ENCODE data around the gene CNOT2. TPM values are rescaled to one million over a fixed set of nuclear protein-coding genes. Genes with fewer than 3 reads are reported as not detected.

Gene CNOT2, protein sequence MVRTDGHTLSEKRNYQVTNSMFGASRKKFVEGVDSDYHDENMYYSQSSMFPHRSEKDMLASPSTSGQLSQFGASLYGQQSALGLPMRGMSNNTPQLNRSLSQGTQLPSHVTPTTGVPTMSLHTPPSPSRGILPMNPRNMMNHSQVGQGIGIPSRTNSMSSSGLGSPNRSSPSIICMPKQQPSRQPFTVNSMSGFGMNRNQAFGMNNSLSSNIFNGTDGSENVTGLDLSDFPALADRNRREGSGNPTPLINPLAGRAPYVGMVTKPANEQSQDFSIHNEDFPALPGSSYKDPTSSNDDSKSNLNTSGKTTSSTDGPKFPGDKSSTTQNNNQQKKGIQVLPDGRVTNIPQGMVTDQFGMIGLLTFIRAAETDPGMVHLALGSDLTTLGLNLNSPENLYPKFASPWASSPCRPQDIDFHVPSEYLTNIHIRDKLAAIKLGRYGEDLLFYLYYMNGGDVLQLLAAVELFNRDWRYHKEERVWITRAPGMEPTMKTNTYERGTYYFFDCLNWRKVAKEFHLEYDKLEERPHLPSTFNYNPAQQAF
- polyA plus RNA-seq (ENCODE audit: insufficient read length in 4 of 4), result 100 to 1,000 TPM; 108 to 138 (median 133) TPM

DNA sequence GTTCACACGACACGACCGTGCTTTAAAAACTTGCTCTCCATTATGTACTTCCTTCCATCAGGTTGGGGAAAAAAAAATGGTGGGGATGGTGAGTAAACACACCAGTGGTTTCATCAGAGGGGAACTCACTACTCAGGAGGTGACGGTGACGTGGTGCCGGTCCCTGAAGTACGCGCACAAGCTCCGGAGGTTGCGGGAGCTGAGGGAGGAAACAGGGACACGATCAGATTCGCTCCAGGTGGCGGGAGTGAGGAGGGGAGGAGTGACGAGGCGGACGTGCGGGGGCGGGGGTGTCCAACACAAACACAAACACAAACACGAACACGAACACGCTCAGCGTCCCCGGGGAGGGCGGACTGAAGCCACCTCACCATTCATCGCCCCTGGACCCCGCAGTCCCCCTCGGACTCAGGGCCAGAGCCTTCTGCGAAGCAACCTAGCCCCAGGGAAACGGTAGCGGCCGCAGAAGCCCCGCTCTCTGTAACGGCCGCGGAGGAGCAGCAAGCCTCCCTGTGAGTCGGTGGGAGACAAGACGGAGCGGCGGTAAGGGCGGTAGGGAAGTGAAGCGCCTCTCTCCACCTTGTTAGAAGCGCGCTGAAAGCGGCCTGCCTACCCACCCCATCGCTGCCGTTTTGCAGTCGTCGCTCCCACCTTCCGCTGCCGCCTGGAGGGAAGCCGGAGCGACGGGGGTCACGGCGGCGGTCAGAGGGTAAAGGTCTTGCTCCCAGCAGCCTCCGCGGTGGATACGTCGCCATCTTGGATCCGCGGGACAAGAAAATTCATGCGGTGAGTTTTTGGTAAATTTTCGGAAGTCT is at the start of gene CNOT2:
Gene CNOT2 (plus strand): TSS at position 739 of the 815 bp plus-strand sequence. CDS start 34,794 bp downstream, outside the sequence.
- peak; percentile 85 to 91 (median 88) for DNase-seq (ENCODE audit: low read depth in 4 of 4, low spot score in 3 of 4)

DNA sequence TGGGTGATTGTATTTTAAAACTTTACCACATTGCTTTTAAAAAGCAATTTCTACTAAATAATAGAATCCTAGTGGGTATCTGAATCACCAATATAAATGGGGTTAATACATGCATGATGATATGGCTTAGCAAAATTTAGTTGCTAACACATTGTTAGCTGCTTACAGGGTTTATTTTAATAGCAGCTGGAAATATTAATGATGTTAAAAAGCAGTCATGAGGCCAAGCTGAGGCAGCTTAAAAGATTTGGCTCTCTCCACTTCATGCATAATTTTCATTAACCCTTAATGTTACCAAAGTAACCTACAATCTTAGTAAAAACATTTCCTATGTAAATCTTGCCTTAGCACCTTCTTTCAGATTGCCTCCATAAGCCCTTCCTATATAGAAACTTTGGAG is 49.2 kb upstream of the CNOT2 start:
- no peak for DNase-seq (ENCODE audit: low read depth in 4 of 4, low spot score in 3 of 4)

DNA sequence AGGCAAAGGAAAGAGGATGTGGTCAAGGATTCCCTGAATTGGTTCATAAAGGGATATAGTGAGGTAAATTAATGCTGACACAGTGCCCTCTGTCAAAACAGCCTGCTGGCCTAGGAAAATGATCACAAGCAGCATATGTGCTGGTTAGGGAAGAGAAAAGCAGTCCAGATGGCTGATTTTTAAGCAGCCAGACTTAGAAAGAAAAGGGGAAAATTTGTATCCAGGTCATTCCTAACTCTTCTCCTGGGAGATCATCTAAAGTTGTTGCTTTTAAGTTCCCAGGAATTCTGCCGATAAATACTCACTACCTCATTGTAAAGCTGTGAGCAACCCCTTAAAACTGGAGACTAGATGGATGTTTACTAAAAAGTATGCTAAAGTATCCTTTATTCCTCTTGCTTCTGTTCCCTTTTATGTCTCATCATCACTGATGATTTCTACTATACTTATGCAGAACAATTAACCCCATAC is 46.4 kb upstream of the CNOT2 start:
- DNase-seq (ENCODE audit: low read depth in 4 of 4, low spot score in 3 of 4), result no peak

DNA sequence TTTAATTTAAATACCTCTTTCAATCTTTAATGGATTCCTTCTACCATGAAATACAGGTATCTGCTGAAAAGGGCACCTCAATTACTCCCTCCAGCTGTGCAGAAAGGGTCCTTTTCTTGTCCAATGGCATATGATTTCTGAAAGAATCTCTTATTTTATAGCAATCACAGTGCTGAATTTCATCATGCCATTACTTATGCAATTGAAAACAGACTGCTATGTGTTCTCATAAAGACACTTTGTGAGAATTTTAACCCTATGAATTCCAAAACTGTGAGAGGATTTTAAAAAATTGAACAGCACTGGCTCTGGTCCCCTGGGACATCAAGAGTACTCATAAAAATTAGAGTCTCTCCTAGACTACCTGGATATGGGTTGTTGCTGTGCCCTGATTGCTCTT is 45.9 kb upstream of the CNOT2 start:
- DNase-seq (ENCODE audit: low read depth in 4 of 4, low spot score in 3 of 4), result no peak

DNA sequence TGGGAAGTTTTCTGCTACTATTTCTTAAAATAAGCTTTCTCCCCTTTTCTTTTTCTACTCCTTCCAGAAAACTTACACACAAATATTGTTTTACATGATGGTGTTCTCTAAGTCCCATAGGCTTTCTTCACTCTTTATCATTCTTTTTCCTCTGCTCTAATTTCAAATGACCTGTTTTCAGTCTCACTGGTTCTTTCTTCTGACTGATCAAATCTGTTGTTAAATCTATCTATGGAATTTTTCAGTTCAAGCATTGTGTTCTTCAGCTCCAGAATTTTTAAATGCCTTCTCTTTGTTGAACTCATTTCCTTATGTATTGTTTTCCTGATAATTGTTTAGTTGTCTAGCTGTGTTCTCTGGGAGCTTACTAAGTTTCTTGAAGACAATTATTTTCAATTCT is 29.5 kb upstream of the CNOT2 start:
- DNase-seq (ENCODE audit: low read depth in 4 of 4, low spot score in 3 of 4), result no peak

DNA sequence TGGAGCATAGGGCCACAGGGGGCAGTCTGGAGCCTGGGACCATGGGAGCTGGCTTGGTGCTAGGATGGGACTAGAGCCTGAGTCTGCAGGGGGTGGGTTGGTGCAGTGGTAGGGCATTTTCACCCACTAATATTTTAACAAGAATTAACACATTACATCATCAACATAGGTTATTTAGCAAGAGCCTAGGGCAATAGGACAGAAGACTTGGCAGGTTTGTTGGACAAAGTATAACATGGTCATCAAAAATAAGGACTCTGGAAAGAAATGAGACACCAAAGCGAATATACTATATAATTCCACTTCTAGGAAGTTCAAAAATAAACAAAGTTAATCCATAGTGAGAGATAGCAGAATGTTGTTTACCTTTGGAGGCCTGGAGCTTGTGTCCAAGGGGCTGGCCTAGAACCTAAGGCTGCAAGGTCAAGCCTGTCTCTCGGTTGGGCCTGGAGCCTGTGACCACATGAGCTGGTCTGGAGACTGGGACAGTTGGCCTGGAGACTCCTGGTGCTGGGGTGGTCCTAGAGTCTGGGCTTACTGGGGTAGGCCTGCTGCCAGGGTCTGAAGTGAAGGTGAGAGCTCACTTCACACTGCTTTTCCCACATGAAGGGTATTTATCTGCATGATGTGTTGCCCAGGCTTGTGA is 28.1 kb upstream of the CNOT2 start:
- DNase-seq (ENCODE audit: low read depth in 4 of 4, low spot score in 3 of 4), result no peak

DNA sequence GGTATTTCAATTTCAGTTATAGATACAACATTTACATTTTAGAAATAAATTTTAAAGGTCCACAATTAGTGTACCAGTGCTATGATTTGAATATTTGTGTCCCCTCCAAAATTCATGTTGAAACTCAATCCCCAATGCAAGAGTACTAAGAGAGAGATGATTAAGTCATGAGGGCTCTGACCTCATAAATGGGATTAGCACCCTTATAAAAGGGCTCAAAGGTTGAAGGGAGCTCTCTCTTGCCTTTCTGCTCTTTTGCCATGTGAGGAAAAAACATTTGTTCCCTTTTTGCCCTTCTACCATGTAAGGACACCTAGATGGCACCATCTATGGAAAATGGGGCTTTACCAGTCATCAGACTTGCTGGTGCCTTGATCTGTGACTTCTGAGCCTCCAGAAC is 25.8 kb upstream of the CNOT2 start:
- DNase-seq (ENCODE audit: low read depth in 4 of 4, low spot score in 3 of 4), result no peak

DNA sequence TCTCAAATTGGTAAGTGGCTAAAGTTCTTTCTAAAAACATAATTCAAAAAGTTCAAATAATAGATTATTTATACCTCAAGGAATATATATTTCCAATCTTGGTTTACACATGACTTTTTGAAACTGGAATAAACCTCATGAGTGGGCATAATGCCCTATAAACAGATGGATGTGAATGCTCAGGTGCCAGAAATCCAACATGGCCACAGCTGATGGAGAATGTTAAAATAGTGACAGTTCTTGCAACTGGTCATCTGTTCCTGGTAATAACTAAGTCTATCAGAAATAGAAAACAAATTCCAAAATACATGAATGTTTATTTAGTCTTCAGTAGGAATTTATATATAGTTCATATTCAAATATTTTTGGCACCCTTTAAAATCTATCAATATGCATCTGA is 21.6 kb upstream of the CNOT2 start:
- no peak for DNase-seq (ENCODE audit: low read depth in 4 of 4, low spot score in 3 of 4)

DNA sequence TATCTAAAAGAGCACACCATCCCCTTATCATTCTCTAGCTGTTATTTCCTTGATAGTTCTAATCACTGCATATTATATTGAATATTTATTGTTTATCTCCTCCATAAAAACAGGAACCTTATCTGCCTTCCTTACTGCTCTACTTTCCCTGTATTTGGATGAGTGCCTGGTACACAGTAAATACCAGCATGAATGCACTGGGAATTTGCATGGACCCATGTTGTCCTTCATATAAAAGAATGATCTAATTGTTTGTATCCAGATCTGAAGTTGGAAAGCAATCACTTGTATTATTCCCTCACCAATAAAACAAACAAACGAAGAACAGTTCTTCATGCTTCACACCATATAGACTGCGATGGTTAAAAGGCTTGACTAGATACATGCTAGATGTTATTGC is 15.3 kb upstream of the CNOT2 start:
- DNase-seq (ENCODE audit: low read depth in 4 of 4, low spot score in 3 of 4), result no peak

DNA sequence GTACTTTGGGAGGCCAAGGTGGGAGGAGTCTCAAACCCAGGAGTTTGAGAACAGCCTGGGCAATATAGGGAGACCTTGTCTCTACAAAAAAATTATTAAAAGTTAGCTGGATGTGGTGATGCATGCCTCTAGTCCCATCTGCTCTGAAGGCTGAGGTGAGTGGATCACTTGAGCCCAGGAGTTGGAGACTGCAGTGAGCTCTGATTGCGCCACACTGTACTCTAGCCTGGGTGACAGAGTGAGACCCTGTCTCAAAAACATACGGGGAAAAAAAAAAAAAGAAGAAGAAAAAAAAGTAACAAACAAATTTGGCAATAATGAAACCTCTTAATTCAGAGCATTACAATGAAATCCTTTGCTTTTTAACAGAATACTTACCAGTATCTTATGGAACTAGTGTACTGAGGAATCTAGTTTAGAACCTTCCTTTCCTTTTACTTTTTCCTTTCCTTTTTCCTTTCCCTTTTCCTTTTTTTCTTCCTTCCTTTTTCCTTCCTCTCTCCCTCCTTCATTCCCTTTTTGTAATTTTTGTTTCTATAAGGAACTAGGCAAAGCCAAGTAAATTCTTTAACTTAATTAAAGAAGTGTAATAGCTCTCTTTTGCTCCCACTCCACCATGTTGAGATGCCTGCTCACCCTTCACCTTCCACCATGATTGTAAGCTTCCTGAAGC is 12.2 kb upstream of the CNOT2 start:
- no peak for DNase-seq (ENCODE audit: low read depth in 4 of 4, low spot score in 3 of 4)

DNA sequence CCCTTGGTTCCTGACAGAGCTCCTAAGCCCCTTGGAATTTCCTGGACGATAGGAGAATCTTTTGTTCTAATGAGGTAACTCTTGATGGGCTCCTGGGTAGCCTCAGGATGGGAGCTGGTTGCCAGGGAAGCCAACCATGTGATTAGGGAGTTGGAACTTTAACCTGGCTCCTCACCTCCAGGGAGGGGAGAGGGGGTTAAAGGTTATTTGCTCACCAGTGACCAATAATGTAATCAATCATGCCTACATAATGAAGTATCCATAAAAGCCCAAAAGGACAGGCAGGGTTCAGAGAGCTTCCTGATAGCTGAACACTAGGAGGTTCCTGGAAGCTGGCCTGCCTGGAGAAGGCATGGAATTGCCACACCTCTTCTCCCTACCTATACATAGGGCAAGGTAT is 6.2 kb upstream of the CNOT2 start:
- DNase-seq (ENCODE audit: low read depth in 4 of 4, low spot score in 3 of 4), result no peak

DNA sequence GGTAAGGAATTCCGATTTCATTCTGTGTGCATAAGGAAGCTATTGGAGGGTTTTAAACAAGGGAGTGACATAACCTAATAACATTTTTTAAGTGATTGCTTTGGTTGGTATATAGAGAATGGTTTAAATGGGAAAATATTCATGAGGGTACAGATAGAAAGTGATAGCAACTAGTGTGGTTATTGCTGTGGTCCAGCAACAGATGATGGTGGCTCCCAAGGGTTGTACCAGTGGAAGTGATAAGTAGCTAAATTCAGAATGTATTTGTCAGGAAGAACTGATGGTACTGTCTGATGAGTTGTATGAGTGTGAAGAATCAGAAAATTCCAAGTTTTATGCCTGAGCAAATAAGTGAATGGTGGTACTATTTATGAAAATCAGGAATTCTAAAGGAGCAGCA is 2.6 kb upstream of the CNOT2 start:
- no peak for DNase-seq (ENCODE audit: low read depth in 4 of 4, low spot score in 3 of 4)

DNA sequence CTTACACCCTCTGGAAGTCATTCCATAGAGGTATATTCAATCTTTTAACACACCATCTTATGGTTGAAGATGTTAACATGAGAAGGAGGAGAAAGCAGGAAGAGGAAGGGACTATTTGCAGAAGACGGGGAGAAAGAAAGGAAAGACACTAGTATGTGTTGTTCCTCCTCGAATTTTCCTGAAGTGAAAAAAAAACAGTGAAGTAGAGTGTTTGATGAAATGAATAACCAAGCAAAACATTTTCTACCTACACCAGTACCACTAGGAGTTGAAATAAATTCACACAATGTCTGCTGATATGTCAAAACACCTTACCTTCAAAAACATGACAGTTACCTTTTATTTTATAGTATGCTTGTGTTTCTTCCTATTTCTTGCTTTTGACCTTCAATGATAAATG is 1.4 kb upstream of the CNOT2 start:
- no peak for DNase-seq (ENCODE audit: low read depth in 4 of 4, low spot score in 3 of 4)

DNA sequence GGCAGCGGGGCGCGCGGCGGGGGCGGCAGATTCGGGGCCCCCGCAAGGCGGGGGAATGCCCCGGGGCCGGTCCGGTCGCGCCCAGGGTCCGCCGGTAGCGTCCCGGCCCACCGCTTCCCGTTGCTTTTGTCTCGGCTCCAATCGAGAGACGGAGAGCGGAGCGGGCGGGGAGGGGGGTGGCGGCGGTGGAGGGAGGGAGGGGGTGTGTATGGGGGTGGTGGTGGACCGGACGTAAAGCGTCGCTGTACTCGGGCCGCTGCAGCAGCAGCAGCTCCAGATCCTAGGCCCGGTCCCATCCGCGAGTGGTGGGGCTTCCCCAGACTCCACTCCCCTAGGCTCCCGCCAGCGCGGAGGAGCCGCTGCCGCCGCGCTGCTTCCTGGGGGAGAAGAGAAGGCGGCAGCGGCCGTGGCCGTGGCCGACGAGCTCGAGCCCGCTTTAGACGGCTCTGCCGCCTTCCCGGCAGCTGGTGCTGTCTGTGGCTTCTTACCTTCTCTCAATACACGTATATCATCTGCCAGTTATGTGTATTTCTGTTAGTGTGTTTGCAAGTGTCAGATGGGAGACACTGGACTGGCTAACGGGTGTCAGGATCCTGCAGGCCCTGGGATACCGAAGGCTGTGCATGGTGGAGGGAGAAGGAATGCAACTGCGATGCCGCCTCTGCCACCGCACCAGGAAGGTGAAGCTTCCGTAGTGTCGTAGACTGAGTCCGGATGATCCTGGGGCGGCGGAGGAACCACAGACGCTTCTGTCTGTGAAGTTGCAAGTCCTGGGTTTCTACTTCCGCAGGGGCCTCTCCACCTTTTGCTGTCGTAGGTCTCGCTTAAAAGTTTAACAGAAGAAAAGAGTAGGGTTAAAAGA is 508 bp downstream of the CNOT2 start:
- peak; percentile 44 to 61 (median 52) for DNase-seq (ENCODE audit: low read depth in 4 of 4, low spot score in 3 of 4)

DNA sequence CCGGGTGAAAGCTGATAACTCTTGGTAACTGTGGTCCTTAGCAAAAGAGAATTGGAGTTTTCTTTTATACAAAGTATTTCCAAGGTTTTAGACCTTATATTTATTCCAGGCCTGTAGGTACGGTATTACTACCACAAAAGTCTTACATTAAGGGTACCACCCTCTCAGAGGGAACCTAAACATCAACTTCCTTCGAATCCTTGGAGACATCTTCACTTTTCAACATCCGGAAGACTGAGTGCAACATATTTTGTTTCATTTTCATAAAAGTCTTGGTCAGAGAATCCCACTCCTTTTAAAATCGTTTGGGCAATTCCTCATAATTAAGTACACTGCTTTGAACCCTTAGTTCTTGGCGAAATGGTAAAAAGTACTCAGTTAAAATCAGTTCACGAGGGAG is 1.2 kb downstream of the CNOT2 start:
- no peak for DNase-seq (ENCODE audit: low read depth in 4 of 4, low spot score in 3 of 4)

DNA sequence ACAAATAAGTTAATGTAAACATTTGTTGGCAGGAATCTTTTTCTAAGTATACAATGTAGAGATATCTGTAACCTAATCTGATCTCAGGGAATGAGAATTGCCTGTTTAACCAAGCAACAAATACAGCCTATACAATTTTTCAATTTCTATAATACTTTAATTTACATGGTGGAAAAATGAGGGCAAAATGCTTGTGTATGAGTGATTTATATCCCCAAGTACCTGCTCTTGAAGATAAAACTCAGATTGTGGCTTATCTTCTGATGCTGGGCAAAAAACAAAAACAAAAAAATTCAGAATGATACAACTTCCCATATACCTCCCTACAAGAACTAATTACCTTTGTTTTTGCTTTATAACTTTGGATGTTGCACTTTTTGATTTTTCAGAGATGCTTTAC is 2.2 kb downstream of the CNOT2 start:
- DNase-seq (ENCODE audit: low read depth in 4 of 4, low spot score in 3 of 4), result no peak

DNA sequence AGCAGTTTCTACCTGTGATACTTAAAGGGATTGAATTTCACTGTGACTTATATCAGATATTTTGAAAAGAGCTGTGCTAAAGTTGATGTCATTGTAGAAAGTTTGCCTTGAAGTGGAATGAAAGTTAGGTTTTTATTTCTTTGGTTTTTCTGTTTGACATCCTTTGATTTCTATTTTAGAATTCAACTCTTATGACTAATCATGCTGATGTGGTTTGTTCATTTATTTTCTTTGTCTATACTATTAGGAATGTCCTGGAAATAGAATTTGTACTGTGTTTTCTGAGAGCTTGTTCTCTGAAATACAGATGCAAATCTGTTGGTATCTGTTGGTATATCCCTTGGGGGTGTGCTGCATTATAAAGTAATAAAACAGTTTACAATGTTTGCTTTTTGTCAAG is 3.3 kb downstream of the CNOT2 start:
- DNase-seq (ENCODE audit: low read depth in 4 of 4, low spot score in 3 of 4), result no peak

DNA sequence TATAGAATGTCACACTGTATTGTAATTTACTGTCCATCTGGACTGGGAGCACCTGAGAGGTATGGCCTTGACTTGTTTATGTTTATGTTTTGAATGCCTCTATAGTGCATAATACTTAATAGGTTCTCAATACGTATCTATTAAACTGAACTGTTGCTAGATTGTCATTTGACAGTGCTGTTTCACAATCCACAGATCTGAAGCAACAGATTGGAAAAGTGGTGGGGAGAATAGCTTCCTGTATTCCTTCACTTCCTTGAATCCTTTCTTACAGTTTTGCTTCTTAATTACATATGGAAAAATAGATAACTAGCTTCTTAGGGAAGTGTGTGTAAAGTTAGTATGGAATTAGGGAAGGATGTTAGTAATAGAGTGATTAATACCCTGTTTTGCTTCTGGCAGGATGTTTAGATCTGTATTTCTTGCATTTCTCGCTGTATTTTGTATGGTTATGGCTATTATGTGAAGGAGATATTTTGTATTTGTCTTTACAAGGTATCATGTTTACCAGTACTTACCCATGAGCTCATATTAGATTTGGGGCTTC is 4.5 kb downstream of the CNOT2 start:
- no peak for DNase-seq (ENCODE audit: low read depth in 4 of 4, low spot score in 3 of 4)

DNA sequence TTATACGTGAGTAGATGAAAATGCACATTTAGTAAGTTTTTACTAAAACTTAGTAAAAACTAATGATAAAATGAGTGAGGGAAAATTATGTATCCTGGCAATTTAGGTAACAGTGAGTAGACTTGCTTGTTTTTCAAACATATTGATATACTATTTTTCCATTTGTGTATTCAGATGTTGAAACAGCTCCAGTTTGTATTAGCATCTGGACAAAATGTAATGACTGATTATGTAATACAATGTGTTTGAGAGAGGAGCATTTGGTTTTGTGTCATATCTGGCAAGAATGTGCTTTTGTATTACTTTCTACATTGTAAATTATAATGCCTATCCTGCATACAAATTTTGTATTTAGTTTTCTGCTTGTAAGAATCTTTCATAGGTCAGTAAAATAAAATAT is 5.6 kb downstream of the CNOT2 start:
- no peak for DNase-seq (ENCODE audit: low read depth in 4 of 4, low spot score in 3 of 4)

Measured in right renal pelvis (tissue), 4 donors.